HepG2 (cell line): ENCODE measurements around the gene MLXIPL.

ENCODE experiments used
- EED ChIP-seq: sonication (generic); formaldehyde crosslinking; IDR thresholded peaks from 2 replicates; pipeline ENCODE4 v1.5.0; 2020; ENCODE audit warnings: mild to moderate bottlenecking, missing genetic modification reagents
- EP300 ChIP-seq, 3 experiments: sonication (generic) in 1 of 3; formaldehyde crosslinking in 1 of 3; IDR thresholded peaks; 2 replicates each; pipeline versions ENCODE4 v1.5.1 to v1.6.1; 2011 to 2020; ENCODE audit warnings: low read depth in 2 of 3, low read length in 2 of 3, borderline replicate concordance in 1 of 3, improper control_type of control experiment in 1 of 3, mild to moderate bottlenecking in 1 of 3, missing genetic modification reagents in 1 of 3, moderate library complexity in 1 of 3
- EZH2 ChIP-seq: conservative IDR thresholded peaks from 2 replicates; pipeline ENCODE4 v1.6.1; 2012; ENCODE audit warnings: mild to moderate bottlenecking, low read depth, low read length, moderate library complexity
- FOSL1 ChIP-seq: sonication (generic); formaldehyde crosslinking; IDR thresholded peaks from 2 replicates; pipeline ENCODE4 v1.9.0; 2021; ENCODE audit warnings: missing genetic modification reagents, borderline replicate concordance
- FOXK1 ChIP-seq: sonication (generic); formaldehyde crosslinking; IDR thresholded peaks from 2 replicates; pipeline ENCODE4 v1.4.0; 2020; ENCODE audit warnings: low read depth, missing genetic modification reagents, borderline replicate concordance
- HDAC6 ChIP-seq: fragments of 200-600 bp; sonication (generic); IDR thresholded peaks from 2 replicates; pipeline ENCODE4 v1.7.0; 2017; ENCODE audit warnings: mild to moderate bottlenecking, antibody characterized with exemption, low read length, low read depth
- RAD21 ChIP-seq: fragments of 450-650 bp; formaldehyde crosslinking; IDR thresholded peaks from 2 replicates; pipeline ENCODE4 v1.5.0; 2020; ENCODE audit warnings: mild to moderate bottlenecking
- ZNF205 ChIP-seq: IDR thresholded peaks from 2 replicates; pipeline ENCODE4 v1.6.1; 2018; ENCODE audit warnings: missing biosample characterization, missing genetic modification reagents
- TF ChIP-seq, protein P1 (sequence below): sonication (generic); formaldehyde crosslinking; IDR thresholded peaks from 2 replicates; pipeline ENCODE4 v1.5.0; 2020; ENCODE audit warnings: mild to moderate bottlenecking, missing genetic modification reagents, moderate library complexity
- TF ChIP-seq, protein P2 (sequence below): sonication (generic); formaldehyde crosslinking; IDR thresholded peaks from 2 replicates; pipeline ENCODE4 v1.4.0; 2020; ENCODE audit warnings: missing genetic modification reagents

- no peak for TF ChIP-seq EED
- TF ChIP-seq, protein P1, sequence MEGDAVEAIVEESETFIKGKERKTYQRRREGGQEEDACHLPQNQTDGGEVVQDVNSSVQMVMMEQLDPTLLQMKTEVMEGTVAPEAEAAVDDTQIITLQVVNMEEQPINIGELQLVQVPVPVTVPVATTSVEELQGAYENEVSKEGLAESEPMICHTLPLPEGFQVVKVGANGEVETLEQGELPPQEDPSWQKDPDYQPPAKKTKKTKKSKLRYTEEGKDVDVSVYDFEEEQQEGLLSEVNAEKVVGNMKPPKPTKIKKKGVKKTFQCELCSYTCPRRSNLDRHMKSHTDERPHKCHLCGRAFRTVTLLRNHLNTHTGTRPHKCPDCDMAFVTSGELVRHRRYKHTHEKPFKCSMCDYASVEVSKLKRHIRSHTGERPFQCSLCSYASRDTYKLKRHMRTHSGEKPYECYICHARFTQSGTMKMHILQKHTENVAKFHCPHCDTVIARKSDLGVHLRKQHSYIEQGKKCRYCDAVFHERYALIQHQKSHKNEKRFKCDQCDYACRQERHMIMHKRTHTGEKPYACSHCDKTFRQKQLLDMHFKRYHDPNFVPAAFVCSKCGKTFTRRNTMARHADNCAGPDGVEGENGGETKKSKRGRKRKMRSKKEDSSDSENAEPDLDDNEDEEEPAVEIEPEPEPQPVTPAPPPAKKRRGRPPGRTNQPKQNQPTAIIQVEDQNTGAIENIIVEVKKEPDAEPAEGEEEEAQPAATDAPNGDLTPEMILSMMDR (CRISPR knock-in tag) = no peak
- TF ChIP-seq RAD21 (CRISPR knock-in tag) = no peak
- no peak for TF ChIP-seq FOXK1 (CRISPR knock-in tag)
- no peak for TF ChIP-seq EZH2
- TF ChIP-seq FOSL1 (CRISPR knock-in tag) = no peak
- no peak for TF ChIP-seq HDAC6
- TF ChIP-seq EP300 (IDR thresholded peaks at IDR 0.05; ENCODE audit: low read depth in 2 of 2, low read length in 2 of 2) = no peak
- no peak for TF ChIP-seq EP300 (CRISPR knock-in tag; IDR thresholded peaks at IDR 0.05; ENCODE audit: borderline replicate concordance)
- TF ChIP-seq, protein P2, sequence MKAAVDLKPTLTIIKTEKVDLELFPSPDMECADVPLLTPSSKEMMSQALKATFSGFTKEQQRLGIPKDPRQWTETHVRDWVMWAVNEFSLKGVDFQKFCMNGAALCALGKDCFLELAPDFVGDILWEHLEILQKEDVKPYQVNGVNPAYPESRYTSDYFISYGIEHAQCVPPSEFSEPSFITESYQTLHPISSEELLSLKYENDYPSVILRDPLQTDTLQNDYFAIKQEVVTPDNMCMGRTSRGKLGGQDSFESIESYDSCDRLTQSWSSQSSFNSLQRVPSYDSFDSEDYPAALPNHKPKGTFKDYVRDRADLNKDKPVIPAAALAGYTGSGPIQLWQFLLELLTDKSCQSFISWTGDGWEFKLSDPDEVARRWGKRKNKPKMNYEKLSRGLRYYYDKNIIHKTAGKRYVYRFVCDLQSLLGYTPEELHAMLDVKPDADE (CRISPR knock-in tag) = no peak
- TF ChIP-seq ZNF205 = no peak
Observed at GRCh38 chr7:73599916-73600315, 24.4 kb downstream of the MLXIPL start.
